Hepatocyte (in vitro differentiated cells): ENCODE data around the gene ZSCAN5A. TPM values are rescaled to one million over a fixed set of nuclear protein-coding genes. Genes with fewer than 3 reads are reported as not detected.

ENCODE experiments used
- DNase-seq: peaks from one replicate; pipeline ENCODE4 v3.0.0-alpha.2; 2016; ENCODE audit warnings: low spot score
- H2AFZ ChIP-seq: fragments of 200-600 bp; sonication (generic); 2 replicates; pipeline ENCODE4 v1.6.0; 2016; ENCODE audit warnings: antibody characterized with exemption, mild to moderate bottlenecking
- H3K27ac ChIP-seq: fragments of 200-600 bp; sonication (generic); 2 replicates; pipeline ENCODE4 v1.5.1; 2016; ENCODE audit warnings: mild to moderate bottlenecking
- H3K27me3 ChIP-seq: fragments of 200-600 bp; sonication (generic); 2 replicates; pipeline ENCODE4 v1.6.1; 2016
- H3K36me3 ChIP-seq: fragments of 200-600 bp; sonication (generic); replicated peaks from 2 replicates; pipeline ENCODE4 v1.5.1; 2016; ENCODE audit warnings: low read depth; ENCODE audit not compliant: insufficient read depth
- H3K4me1 ChIP-seq: fragments of 200-600 bp; sonication (generic); 2 replicates; pipeline ENCODE4 v1.5.1; 2016; ENCODE audit warnings: mild to moderate bottlenecking, moderate library complexity; ENCODE audit not compliant: insufficient read depth
- H3K4me2 ChIP-seq: fragments of 200-600 bp; sonication (generic); 2 replicates; pipeline ENCODE4 v1.6.0; 2016
- H3K4me3 ChIP-seq: fragments of 200-600 bp; sonication (generic); 2 replicates; pipeline ENCODE4 v1.5.1; 2016; ENCODE audit warnings: mild to moderate bottlenecking
- H3K79me2 ChIP-seq: fragments of 200-600 bp; sonication (generic); 2 replicates; pipeline ENCODE4 v1.6.0; 2017; ENCODE audit warnings: mild to moderate bottlenecking
- H3K9me2 ChIP-seq: fragments of 200-600 bp; sonication (generic); replicated peaks from 2 replicates; pipeline ENCODE4 v1.6.0; 2017; ENCODE audit warnings: mild to moderate bottlenecking; ENCODE audit not compliant: insufficient read depth
- H3K9me3 ChIP-seq: fragments of 200-600 bp; sonication (generic); 2 replicates; pipeline ENCODE4 v1.5.1; 2016; ENCODE audit warnings: low read depth, mild to moderate bottlenecking
- H4K20me1 ChIP-seq: fragments of 200-600 bp; sonication (generic); 2 replicates; pipeline ENCODE4 v1.6.0; 2016; ENCODE audit warnings: mild to moderate bottlenecking; ENCODE audit not compliant: insufficient read depth, poor library complexity, severe bottlenecking
- EZH2 ChIP-seq: fragments of 200-600 bp; sonication (generic); IDR thresholded peaks from 2 replicates; pipeline ENCODE4 v1.6.1; 2016; ENCODE audit warnings: antibody characterized with exemption, mild to moderate bottlenecking, borderline replicate concordance
- EZH2phosphoT487 ChIP-seq: fragments of 200-600 bp; sonication (generic); IDR thresholded peaks from one replicate; pipeline ENCODE4 v1.6.1; 2018; ENCODE audit warnings: antibody characterized with exemption, mild to moderate bottlenecking, low read depth, moderate library complexity; ENCODE audit not compliant: unreplicated experiment, severe bottlenecking
- WGBS: methylation state at CpG from one replicate; pipeline ENCODE4 v1.1.6; 2016; ENCODE audit warnings: low lambda C conversion rate; ENCODE audit errors: missing lambda C conversion rate; 5-methylcytosine and 5-hydroxymethylcytosine counted together
- polyA plus RNA-seq: library from polyadenylated mRNA; unstranded; fragments of >200 nt; fragmentation: Nextera tagmentation; extraction: Ambion mirVana; gene quantifications from 2 replicates; pipeline ENCODE4 v1.2.1, GENCODE V29; 2016
- total RNA-seq: library from RNA; depleted of rRNA; stranded (reverse); fragments of >200 nt; gene quantifications from 2 replicates; pipeline ENCODE4 v1.2.3, GENCODE V29; 2014
- TF ChIP-seq, protein P1 (sequence below): fragments of 200-600 bp; sonication (generic); IDR thresholded peaks from 2 replicates; pipeline ENCODE4 v1.5.1; 2016; ENCODE audit warnings: antibody characterized with exemption, mild to moderate bottlenecking; ENCODE audit not compliant: poor library complexity

ZSCAN5A gene, protein sequence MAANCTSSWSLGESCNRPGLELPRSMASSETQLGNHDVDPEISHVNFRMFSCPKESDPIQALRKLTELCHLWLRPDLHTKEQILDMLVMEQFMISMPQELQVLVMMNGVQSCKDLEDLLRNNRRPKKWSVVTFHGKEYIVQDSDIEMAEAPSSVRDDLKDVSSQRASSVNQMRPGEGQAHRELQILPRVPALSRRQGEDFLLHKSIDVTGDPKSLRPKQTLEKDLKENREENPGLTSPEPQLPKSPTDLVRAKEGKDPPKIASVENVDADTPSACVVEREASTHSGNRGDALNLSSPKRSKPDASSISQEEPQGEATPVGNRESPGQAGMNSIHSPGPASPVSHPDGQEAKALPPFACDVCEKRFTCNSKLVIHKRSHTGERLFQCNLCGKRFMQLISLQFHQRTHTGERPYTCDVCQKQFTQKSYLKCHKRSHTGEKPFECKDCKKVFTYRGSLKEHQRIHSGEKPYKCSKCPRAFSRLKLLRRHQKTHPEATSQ
- 7.0 and 10.6 TPM in 2 replicates for total RNA-seq
- polyA plus RNA-seq, result 4.9 and 7.3 TPM in 2 replicates

DNA sequence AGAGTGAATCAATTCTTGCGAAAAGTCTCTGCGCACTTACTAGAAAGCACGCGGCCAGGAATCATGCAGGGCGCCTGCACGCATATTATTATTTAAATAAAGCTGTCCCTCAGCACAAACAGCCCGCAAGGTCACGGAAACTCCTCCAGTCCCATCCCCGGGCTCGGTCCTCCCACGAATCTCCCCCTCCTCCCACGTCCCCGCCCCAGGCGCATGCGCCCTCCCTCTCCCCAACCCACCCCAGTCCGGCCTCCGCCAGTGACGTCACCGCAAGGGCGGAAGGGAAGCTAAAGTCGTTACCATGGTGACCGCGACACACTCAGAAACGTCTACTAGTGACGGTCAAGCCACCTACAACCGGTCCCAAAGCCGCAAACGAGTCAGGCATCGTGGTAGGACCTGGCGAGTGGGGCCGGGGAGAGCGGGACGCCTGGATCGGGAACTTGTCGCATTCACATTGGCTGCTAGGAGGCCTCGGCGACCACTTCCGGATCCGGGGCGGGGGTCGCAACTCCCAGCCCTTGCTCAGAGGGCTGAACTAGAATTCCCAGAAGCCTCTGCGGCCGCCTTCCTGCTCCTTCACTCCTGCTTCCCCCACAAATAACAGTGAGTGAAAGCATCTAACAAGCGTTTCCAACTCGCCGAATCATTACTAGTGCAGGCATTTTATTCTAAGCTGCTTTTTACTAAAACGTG is at the start of gene ZSCAN5A:
TSS of gene ZSCAN5A (minus strand) at position 459 of the 696 bp plus-strand sequence. CDS start 89,793 bp downstream, outside the sequence.
- Histone ChIP-seq H3K27me3 (no peaks in the 10 kb centered on the region), H3K9me2 (no peaks in the 10 kb centered on the region), H3K9me3 (no peaks in the 10 kb centered on the region), H3K4me1 (peaks cover 7% of the 10 kb centered on the region), H3K27ac (peak within 1 kb of the TSS; percentile 97), H3K79me2 (peaks cover 5% of the 10 kb centered on the region), H4K20me1 (no peaks in the 10 kb centered on the region), H2AFZ (peak within 1 kb of the TSS; percentile 63), H3K4me2 (peak within 1 kb of the TSS; percentile 77), H3K36me3 (no peaks in the 10 kb centered on the region), H3K4me3 (peak within 1 kb of the TSS; percentile 22)
- WGBS, result under 1% methylated on average over 35 of the region's 47 CpGs
- TF ChIP-seq, protein P1, sequence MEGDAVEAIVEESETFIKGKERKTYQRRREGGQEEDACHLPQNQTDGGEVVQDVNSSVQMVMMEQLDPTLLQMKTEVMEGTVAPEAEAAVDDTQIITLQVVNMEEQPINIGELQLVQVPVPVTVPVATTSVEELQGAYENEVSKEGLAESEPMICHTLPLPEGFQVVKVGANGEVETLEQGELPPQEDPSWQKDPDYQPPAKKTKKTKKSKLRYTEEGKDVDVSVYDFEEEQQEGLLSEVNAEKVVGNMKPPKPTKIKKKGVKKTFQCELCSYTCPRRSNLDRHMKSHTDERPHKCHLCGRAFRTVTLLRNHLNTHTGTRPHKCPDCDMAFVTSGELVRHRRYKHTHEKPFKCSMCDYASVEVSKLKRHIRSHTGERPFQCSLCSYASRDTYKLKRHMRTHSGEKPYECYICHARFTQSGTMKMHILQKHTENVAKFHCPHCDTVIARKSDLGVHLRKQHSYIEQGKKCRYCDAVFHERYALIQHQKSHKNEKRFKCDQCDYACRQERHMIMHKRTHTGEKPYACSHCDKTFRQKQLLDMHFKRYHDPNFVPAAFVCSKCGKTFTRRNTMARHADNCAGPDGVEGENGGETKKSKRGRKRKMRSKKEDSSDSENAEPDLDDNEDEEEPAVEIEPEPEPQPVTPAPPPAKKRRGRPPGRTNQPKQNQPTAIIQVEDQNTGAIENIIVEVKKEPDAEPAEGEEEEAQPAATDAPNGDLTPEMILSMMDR, result no peak
- TF ChIP-seq EZH2phosphoT487, result no peak
- no peak for TF ChIP-seq EZH2
- peak; percentile 98 for DNase-seq

DNA sequence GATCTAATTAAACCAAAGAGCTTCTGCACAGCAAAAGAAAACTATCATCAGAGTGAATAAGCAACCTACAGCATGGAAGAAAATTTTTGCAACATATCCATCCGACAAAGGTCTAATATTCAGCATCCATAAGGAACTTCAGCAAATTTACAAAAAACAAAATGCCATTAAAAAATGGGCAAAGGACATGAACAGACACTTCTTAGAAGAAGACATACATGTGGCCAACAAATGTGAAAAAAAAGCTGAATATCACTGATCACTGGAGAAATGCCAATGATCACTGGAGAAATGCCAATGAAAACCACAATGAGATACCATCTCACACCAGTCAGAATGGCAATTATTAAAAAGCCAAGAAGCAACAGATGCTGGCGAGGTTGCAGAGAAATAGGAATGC is 46.2 kb upstream of the ZSCAN5A start:
- Histone ChIP-seq H3K27me3 (no peaks in the 10 kb centered on the region), H3K4me3 (no peak overlapping the region), H3K36me3 (no peaks in the 10 kb centered on the region), H4K20me1 (no peaks in the 10 kb centered on the region), H3K27ac (no peak overlapping the region), H2AFZ (no peak overlapping the region), H3K9me3 (no peaks in the 10 kb centered on the region), H3K4me2 (no peak overlapping the region), H3K9me2 (no peaks in the 10 kb centered on the region), H3K79me2 (no peaks in the 10 kb centered on the region), H3K4me1 (no peaks in the 10 kb centered on the region)
- 83% methylated on average over 2 of the region's 2 CpGs for WGBS
- TF ChIP-seq EZH2phosphoT487 (no peak), EZH2 (no peak)
- TF ChIP-seq, protein P1, result no peak
- DNase-seq, result no peak

DNA sequence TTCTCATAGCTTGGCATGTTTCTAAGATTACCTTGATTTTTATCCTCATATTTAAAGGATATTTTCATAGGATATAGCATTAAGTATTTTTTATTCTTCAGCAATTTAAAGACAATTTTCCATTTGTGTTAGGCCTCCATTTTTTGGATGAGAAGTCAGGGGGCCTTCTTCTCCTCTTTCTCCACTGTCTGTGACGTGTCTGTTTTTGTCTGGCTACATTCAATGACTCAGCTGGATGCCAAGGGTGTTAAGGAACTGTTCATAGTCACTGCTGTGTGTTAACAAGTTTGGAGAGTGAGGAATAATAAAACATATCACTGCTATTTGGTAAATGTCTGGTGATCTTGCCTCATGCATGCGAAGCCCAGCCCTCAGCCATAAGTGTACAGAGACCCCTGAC is 42.3 kb upstream of the ZSCAN5A start:
- no peaks in the 10 kb centered on the region for H3K4me1 ChIP-seq
- no peaks in the 10 kb centered on the region for H4K20me1 ChIP-seq
- H3K27ac ChIP-seq, result no peak overlapping the region
- H3K36me3 ChIP-seq, result no peaks in the 10 kb centered on the region
- no peak overlapping the region for H3K4me3 ChIP-seq
- H3K27me3 ChIP-seq, result no peaks in the 10 kb centered on the region
- H3K9me3 ChIP-seq, result no peaks in the 10 kb centered on the region
- no peak overlapping the region for H2AFZ ChIP-seq
- no peak for DNase-seq
- 72% methylated on average over 2 of the region's 2 CpGs for WGBS
- no peak overlapping the region for H3K4me2 ChIP-seq
- TF ChIP-seq EZH2 (no peak), EZH2phosphoT487 (no peak)
- TF ChIP-seq, protein P1, result no peak
- no peaks in the 10 kb centered on the region for H3K79me2 ChIP-seq
- no peaks in the 10 kb centered on the region for H3K9me2 ChIP-seq
